T-helper 1 cell treated with Interleukin-12 subunit alpha and Interleukin-12 subunit beta and Interleukin-4 antibody, amounts not matched to agents 30 ng/mL and 1 ng/mL, for 36 hours (primary cell): ENCODE measurements around the gene ENO2. TPM values are rescaled to one million over a fixed set of nuclear protein-coding genes. Genes with fewer than 3 reads are reported as not detected.
"Not testable (repeated sequence)": the region's sequence is repeated elsewhere in the genome, so short reads cannot be mapped to it uniquely, and the experiment has no call there.

Experiments
- intact Hi-C: fragments of 100-400 bp; cut with micrococcal nuclease; formaldehyde crosslinking; loops from one replicate; pipeline ENCODE4 v1.15.1; 2024
- total RNA-seq: library from RNA; stranded (reverse); gene quantifications from 2 replicates; pipeline ENCODE4 v1.2.3, GENCODE V29; 2022

The ENO2 gene
- 126 and 128 TPM in 2 replicates for total RNA-seq

DNA sequence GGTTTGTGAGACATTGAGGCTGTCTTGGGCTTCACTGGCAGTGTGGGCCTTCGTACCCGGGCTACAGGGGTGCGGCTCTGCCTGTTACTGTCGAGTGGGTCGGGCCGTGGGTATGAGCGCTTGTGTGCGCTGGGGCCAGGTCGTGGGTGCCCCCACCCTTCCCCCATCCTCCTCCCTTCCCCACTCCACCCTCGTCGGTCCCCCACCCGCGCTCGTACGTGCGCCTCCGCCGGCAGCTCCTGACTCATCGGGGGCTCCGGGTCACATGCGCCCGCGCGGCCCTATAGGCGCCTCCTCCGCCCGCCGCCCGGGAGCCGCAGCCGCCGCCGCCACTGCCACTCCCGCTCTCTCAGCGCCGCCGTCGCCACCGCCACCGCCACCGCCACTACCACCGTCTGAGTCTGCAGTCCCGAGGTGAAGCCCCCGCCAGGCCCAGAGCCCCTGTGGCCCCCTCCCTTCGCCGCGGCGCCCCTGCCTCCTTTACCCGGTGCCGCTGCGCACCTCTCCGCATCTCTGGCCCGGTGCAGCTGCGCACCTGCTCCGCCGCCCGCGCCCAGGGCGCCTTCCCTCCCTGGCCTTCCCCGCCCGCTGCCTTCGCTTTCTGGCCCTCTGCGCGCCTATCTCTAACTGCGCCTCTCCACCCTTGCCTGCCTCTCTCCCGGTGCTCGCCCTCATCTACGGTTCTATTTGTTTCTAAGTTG, at the start of gene ENO2:
TSS of gene ENO2 (plus strand) at position 335 of the 701 bp plus-strand sequence. CDS start 1,253 bp downstream, outside the sequence.
- intact Hi-C loops, result loop anchor here (1.0 to 2.0 kb wide), 5 partner anchors 10 to 62 kb away; partner anchors contain the start of genes LRRC23, SPSB2 and USP5

DNA sequence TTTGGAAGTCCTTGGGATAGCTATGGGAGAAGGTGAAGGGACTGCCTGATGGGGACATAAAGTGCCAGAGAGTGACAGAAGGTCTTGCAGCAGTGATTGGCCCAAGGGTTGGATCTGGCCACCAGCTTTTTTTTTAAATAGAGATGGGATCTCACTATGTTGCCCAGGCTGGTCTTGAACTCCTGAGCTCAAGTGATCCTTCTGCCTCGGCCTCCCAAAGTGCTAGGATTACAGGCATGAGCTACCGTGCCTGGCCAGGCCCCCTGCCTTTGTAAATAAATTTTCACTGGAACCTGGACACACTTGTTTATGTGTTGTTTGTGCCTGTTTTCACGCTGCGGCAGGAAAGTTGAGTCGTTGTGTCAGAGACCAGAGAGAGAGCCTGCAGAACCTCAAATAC, 49.1 kb upstream of the ENO2 start:
- intact Hi-C loops, result not testable (repeated sequence)

DNA sequence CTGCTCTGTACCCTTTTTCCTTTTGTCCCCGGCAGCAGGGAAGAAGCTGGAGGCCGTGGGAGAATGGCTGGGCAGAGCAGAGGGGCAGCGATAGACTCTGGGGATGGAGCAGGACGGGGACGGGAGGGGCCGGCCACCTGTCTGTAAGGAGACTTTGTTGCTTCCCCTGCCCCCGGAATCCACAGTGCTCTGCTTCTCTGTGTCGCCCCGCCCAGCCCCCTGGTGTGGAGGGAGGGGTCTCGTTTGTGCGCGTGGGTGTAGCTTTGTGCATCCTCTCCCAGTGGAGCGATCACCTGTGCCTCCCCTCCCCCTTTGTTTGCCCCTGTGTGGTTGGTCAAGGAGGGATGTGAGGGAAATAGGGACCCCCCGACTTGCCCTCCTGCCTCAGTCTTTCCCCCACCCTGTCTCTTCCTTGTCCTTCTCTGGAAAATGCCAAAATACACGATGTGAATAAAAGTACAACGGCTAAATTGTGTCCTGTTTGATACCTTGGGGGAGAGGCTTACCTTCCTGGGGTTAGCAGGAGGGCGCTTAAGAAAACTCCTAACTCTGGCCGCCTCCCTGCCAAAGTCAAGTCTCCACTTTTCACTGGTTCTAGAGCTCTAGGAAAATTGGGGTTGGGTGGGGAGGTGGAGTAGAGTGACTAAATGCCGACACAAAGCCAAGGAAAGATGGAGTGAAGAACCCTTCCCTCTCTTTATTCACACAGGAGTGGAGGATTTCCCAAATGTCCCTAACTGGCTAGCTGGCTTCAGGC, 48.0 kb upstream of the ENO2 start:
- intact Hi-C loops, result no loop called here

DNA sequence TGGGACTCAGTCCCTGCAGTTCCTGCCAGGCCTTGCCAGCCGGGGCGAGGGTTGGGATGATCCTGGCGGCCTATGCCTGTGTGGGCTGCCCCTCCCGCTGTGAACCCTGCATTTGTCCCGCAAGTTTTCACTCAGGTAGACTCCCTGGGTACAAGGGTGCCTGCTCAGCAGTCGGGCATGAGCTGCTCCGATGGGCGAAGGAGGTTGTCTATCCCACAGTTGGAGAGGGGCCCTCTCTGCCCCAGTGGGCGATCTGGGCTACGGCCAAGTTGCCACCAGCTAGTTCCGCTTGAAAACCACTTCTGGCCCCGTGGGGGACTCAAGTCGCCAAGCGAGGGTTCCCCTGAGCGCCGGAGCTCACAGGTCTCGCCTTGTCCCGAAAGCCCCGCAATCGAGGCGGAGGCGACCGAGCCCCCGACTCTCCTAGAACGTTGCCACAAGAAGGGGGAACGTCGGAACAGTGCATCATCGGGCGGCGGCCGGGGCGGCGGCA, 47.4 kb upstream of the ENO2 start:
- intact Hi-C loops, result loop anchor here (1.0 kb wide), 2 partner anchors 15 to 114 kb away; partner anchors contain the start of genes MLF2 and USP5

DNA sequence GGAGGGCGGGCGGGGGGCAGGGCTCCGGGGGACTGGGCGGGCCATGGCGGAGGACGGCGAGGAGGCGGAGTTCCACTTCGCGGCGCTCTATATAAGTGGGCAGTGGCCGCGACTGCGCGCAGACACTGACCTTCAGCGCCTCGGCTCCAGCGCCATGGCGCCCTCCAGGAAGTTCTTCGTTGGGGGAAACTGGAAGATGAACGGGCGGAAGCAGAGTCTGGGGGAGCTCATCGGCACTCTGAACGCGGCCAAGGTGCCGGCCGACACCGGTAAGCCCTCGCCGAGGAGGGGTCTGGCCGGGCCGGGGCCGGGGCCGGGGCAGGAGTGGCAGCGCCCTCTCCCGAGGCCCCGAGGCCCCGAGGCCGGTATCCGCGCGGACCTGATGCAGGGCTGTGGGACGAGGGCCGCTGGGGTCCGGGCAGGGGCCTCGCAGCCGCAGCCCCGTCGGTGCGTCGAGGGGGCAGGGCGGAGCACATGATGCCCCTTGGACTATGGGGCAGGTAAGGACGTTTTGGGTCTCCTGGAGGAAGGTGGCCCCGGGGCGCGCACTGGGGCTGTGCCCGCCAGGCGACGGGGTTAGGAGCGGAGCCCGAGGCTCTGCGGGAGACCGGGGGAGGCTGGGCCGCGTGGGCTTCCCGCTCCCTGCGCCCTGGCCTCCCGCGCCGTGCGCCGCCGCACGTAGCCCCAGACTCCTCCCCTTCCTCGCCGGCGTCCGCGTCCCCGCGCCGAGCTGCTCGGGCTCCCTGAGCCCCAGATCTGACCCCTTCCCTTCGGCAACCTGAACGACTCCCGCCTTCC, 46.8 kb upstream of the ENO2 start, which contains the start of gene TPI1:
TSS of gene TPI1 (plus strand) at position 119 of the 798 bp plus-strand sequence. CDS start at position 155, 36 bp downstream.
- intact Hi-C loops, result loop anchor here (1.0 kb wide), 2 partner anchors 15 to 114 kb away; partner anchors contain the start of genes MLF2 and USP5

DNA sequence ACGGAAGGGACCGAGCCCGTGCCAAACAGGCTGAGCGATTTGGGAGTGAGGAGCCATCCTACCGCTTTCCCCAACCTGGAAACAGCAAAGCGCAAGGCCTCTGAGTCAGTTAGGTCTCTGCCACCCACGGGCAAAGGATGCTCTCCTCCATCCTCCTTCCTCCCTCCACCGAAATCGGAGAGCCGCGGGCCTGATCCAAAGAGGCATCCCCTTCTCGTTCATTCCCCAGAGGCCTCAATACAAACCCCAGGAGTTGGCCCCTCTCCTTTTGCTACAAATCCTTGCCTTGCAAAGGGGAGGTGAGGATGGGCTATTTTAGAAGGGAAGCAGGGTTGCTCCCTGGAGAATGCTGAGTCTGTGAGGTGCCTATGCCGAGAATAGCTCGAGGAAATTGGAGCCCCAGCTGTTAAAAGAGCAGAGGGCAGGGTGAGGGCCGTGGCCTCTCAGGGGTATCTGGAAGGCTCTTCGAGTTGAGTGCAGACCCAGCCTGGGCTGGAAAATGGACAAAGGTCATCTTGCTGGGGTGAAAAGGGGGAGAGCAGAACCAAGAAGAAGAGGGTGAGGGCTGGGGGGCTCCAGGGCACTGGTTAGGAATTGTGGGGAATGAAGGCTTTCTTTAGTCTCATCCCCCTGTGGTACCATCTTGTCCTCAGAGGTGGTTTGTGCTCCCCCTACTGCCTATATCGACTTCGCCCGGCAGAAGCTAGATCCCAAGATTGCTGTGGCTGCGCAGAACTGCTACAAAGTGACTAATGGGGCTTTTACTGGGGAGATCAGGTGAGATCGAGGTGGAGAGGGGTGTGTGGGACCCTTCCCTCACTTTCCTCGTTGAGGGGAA, 46.0 kb upstream of the ENO2 start:
- intact Hi-C loops, result loop anchor here (1.0 kb wide), 8 partner anchors 23 to 320 kb away; partner anchors contain the start of genes C12orf57, C1R and LRRC23

DNA sequence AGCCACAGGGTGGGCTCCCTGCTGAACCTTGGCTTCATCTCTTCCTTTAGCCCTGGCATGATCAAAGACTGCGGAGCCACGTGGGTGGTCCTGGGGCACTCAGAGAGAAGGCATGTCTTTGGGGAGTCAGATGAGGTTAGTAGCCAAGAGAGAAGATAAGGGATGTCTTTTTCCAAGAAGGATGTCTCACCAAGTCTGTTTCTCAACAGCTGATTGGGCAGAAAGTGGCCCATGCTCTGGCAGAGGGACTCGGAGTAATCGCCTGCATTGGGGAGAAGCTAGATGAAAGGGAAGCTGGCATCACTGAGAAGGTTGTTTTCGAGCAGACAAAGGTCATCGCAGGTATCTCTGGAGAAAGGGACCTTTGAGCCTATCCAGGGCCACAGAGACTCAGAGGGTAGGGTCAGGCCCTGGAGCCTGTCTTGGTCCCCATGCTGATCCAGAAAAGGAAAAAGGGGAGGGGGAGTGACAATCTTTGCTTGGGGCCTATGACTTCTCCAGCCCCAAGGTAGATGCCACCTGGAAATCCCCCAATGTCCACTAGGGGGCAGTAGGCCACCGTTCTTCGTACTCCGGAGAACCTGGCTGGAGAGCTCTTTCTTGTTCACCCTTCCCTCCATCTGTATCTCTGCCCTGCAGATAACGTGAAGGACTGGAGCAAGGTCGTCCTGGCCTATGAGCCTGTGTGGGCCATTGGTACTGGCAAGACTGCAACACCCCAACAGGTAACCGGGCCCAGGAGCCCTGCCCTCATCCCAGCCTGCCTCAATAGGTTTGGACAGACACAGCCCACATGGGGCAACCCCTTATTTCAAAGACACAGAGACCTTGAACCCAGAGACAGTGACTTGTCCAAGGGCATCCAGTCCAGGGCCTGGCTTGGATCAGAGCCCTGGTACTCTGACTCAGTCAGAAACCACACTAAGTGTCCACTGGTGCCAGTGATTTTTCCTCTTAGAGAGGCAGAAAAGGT, 45.0 kb upstream of the ENO2 start:
- intact Hi-C loops, result loop anchor here (1.0 to 5.0 kb wide), 9 partner anchors 22 to 1163 kb away; partner anchors contain the start of genes C12orf57, C1R, FOXJ2 and LRRC23

DNA sequence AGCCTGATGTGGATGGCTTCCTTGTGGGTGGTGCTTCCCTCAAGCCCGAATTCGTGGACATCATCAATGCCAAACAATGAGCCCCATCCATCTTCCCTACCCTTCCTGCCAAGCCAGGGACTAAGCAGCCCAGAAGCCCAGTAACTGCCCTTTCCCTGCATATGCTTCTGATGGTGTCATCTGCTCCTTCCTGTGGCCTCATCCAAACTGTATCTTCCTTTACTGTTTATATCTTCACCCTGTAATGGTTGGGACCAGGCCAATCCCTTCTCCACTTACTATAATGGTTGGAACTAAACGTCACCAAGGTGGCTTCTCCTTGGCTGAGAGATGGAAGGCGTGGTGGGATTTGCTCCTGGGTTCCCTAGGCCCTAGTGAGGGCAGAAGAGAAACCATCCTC, 44.1 kb upstream of the ENO2 start:
- intact Hi-C loops, result loop anchor here (5.0 kb wide), 1 partner anchor 1162 kb away; the partner anchor contains the start of gene FOXJ2

DNA sequence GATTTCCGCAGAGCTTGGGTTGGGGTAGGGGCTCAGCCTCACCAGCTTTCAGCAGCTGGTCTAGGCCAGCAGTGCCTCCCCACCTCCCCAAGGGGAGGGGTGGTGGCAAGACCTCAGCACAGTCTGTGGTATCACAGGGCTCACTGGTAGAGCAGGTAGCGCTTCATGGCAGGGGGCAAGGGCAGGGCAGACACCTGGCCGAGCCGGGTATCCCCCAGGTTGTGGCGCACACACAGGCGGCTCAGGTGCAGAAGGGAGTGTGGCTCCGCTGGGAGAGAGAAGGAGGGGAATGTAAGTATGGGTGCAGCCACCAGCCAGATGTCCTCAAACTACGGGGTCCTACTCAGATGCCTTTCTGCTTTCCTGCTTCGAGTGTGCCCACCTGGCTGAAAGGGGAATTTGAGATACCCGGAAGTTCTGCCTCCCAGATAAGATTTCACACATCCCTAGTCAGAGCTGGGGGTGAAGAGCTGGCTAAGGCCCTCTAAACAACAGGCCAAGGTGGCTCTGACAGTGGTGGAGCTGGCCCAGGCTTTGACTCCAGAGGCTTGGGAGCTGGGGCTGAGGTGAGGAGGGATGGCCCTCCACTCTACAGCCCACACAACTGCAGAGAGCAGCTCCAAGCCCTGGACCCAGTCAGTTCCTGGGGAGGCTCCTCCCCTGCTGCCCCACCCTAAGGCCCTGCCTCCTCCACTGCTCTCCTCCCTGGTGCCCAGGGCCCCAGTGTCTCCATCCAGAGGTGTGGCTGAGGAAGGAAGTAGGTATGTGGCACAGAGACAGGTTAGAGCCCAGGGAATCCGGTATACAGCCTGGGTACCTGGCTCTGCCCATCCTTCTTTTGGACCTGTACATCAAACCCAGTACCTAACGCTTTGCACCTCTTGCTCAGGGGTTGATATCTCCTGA, 43.1 kb upstream of the ENO2 start:
- intact Hi-C loops, result loop anchor here (5.0 kb wide), 1 partner anchor 1161 kb away; the partner anchor contains the start of gene FOXJ2

DNA sequence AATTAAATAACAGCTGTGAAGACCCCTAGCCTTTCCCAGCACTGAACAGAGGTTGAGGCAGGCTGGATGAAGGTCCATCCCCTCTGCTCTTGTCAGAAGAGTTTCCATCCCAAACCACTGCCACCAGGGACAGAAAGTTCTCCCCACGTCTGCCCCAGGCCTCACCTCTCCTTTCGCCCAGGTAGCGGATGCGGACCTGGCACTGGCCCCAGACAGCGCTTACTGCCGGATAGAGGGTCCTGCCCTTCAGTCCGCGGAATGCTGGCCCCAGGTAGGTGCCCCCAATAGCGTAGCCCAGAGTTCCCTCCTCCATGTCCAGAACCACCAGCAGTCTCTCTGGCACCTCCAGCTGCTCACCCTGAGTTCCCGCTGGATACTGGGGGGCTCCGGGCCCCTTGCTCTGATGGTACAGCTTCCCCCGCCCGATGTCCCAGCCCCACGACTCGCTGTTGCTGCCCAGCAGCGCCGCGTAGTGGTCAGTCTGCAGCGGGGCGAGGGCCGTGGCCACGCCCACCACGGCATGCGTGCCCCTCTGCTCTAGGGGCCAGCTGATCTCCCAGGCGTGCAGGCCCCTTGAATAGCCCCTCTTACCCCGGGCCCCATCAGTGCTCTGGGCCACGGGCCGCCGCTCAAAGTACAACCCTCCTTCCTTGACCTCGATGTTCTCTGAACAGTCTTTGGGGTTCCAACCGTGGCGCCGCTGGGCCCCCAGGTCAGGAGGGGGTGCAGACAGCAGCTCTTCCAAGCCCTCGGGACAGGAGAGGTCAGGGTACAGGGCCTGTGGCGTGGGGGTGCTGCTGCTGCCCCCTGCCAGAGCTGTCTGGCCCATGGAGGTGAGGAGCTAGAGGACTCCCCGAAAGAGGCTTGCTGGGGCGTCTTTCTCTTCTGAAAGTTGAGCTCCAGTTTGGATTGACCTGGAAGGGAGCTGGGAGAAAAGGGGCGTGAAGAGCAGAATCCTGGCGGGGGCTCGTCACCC, 42.0 kb upstream of the ENO2 start:
- intact Hi-C loops, result loop anchor here (1.0 to 5.0 kb wide), 14 partner anchors 19 to 1370 kb away; partner anchors contain the start of genes CHD4, EMG1, ENO2 and FOXJ2

DNA sequence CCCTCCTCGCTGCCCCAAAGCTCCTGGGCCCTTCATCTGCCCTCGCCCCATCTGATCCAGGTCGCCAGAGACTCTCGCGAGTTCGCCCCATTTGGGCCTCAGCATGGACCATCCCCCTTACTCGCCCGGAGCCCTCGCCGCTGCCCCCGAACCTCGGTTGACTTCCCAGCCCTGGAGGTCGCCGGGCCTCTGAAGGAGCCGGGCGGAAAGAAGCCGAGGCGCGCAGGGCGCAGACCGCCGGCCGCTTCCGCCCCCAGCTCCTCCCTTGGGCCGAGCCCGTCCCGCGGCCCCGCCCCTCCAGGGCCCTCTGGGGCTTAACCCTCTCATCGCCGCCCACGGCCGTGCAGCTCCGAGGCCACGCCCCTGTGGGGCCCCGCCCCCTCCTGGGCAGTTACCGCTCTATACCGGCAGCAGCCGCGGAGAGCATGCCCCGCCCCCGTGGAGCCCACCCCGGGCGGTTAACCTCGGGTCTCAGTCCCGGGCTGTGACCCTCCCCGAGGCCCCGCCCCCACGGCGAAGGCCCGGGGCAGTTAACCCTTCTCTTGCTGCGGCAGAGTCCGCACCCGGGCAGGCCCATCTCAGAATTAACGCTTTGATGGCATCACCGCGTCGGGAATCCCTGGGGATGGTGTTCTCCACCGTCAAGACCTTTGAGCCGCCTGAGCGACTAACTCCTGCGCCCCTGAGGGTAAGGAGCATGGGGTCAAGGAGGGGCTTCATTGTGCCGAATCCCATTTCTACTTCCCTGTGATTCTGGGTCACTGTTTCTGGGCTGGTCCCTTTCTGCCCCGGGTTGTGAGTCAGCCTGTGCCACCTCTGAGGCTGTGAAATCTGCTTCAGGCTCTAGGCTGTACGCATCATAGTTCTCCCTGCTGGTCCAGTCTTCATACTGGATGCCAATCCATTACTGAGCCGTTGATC, 41.0 kb upstream of the ENO2 start, which contains the start of gene SPSB2:
TSS of gene SPSB2 (minus strand) at position 210 of the 921 bp plus-strand sequence. CDS start 402 bp downstream, outside the sequence.
- intact Hi-C loops, result loop anchor here (1.0 to 5.0 kb wide), 13 partner anchors 18 to 1369 kb away; partner anchors contain the start of genes CHD4, EMG1, ENO2 and FOXJ2

DNA sequence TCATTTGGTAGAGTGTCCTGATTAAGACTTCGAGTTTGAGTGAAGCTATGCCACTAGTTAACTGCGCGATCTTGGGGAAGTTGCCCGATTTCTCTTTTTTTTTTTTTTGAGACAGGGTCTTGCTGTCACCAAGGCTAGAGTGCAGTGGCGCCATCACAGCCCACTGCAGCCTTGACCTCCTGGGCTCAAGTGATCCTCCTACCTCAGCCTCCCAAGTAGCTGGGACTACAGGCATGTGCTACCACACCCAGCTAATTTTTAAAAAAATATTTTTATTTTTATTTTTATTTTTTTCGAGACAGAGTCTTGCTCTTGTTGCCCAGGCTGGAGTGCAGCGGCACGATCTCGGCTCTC, 40.4 kb upstream of the ENO2 start:
- intact Hi-C loops, result loop anchor here (5.0 kb wide), 1 partner anchor 1158 kb away; the partner anchor contains the start of gene FOXJ2

DNA sequence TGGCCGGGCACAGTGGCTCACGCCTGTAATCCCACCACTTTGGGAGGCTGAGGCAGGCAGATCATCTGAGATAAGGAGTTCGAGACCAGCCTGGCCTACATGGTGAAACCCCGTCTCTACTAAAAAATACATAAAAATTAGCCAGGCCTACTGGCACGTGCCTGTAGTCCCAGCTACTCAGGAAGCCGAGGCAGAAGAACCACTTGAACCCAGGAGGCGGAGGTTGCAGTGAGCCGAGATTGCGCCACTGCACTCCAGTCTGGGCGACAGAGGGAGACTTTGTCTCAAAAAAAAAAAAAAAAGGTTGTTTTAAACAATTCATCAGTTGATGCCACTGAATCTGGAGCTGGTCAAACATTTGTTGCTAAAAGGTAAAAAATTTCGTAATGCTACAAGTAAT, 34.6 kb upstream of the ENO2 start:
- intact Hi-C loops, result not testable (repeated sequence)

DNA sequence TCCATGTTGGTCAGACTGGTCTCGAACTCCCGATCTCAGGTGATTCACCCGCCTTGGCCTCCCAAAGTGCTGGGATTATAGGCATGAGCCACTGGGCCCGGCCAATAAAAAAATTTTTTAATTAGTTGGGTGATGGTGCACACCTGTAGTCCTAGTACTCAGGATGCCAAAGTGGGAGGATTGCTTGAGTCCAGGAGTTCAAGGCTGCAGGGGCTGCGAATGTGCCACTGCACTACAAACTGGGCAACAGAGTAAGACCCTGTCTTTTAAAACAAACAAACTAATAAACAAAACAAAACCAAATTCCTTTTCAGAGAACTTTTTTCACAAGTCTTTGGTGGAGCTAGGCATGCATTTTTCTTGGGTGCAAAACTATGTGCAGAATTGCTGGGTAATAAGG, 31.1 kb upstream of the ENO2 start:
- intact Hi-C loops, result no loop called here

DNA sequence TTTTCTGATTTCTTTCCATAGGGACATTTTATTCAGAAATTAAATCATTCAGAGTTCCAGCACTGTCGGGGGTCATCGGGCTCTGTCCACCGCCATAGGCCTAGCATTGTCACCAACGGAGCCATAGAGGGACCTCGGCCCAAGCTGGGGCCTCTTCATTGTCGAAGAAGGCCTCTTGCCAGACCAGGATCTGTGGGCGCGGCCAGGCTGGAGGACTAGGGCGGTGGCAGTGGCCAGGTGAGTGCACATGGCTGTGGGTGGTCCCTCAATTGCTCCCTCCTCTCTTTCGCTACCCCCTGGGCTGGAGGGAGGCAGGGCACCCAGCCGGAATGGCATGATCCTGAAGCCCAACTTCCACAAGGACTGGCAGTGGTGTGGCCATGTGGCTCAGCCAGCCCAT, 30.7 kb upstream of the ENO2 start:
- intact Hi-C loops, result no loop called here
